T-helper 2 cell treated with Interferon-gamma antibody and Interleukin-4, amounts not matched to agents 5 μg/mL and 100 μg/mL, for 36 hours (primary cell): ENCODE results near the gene RPL39L.

Experiments used
- DNase-seq: peaks from one replicate; pipeline ENCODE4 v3.0.0; 2021; ENCODE audit warnings: low spot score
- H3K27ac Mint-ChIP-seq: one replicate; pipeline ENCODE4 v1.8.0; 2021; ENCODE audit warnings: mild to moderate bottlenecking, mixed read lengths
- H3K27me3 Mint-ChIP-seq: one replicate; pipeline ENCODE4 v1.8.0; 2021; ENCODE audit warnings: low read depth, mixed read lengths
- H3K36me3 Mint-ChIP-seq: one replicate; pipeline ENCODE4 v1.8.0; 2021; ENCODE audit warnings: low read depth, mixed read lengths
- H3K4me1 Mint-ChIP-seq: one replicate; pipeline ENCODE4 v1.8.0; 2021; ENCODE audit warnings: low read depth, mixed read lengths
- H3K4me3 Mint-ChIP-seq: one replicate; pipeline ENCODE4 v1.8.0; 2022; ENCODE audit warnings: mild to moderate bottlenecking, moderate library complexity, mixed read lengths
- H3K9me3 Mint-ChIP-seq: one replicate; pipeline ENCODE4 v1.8.0; 2021; ENCODE audit warnings: mixed read lengths

RPL39L gene

DNA sequence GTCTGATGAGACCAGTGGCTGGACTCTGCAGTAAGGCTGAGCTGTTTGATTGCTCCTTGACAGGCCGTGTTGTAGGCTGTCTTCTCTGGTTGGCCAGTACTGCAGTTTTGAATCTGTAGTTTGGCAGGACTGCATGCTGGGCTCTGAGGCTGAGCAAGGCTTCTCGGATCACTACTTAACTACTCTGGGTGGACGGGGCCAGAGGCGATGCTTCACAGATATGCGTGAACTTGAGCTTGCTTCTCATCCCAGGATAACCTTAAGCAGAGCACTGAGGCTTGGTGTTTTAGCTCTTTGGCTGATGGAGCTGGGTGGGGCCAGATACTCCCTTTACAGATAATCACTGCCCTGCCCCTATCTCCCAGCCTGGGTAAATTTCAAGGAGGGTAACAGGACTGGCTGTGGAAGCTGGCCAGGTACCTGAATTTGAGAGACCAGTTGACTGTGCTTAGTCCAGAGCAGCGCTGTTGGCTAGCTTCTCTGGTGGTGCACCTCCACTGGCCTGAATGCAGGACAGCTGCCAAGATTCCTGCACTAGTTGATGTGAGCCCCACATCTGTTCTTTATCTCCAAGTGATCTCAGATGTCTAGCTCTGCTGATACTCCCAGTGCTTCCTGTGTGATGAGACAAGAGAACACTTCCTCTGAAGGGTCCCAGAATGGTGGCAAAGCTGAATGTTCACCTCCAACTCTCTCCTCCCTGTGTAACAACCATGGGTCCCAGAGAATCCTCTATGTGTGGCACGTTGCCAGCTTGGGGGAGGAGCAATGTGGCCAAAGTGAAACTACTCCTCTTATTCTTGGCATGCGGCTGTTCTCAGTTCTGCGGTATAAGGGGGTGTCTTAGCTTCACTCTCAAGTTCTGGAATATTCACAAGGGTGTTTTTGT, 37.9 kb downstream of the RPL39L start:
- DNase-seq: peak; percentile 39
- peak overlapping the region; percentile 62 for H3K27ac Mint-ChIP-seq
- peak overlapping the region; percentile 62 for H3K4me3 Mint-ChIP-seq
- peaks cover 43% of the 10 kb centered on the region for H3K4me1 Mint-ChIP-seq
- peaks cover 29% of the 10 kb centered on the region for H3K9me3 Mint-ChIP-seq
- peaks cover 16% of the 10 kb centered on the region for H3K36me3 Mint-ChIP-seq
- H3K27me3 Mint-ChIP-seq: no peaks in the 10 kb centered on the region

GRCh38 chr3:187098923-187099512, 40.3 kb downstream of the RPL39L start:
- Mint-ChIP-seq H3K27ac (no peak overlapping the region), H3K9me3 (peaks cover 41% of the 10 kb centered on the region), H3K27me3 (no peaks in the 10 kb centered on the region), H3K4me1 (peaks cover 42% of the 10 kb centered on the region), H3K36me3 (peaks cover 23% of the 10 kb centered on the region), H3K4me3 (no peak overlapping the region)
- DNase-seq: no peak

- DNase-seq: no peak
- no peak overlapping the region for H3K4me3 Mint-ChIP-seq
- H3K27ac Mint-ChIP-seq: no peak overlapping the region
- H3K4me1 Mint-ChIP-seq: peaks cover 14% of the 10 kb centered on the region
- H3K27me3 Mint-ChIP-seq: no peaks in the 10 kb centered on the region
- peaks cover 54% of the 10 kb centered on the region for H3K9me3 Mint-ChIP-seq
- peaks cover 31% of the 10 kb centered on the region for H3K36me3 Mint-ChIP-seq
Observed at GRCh38 chr3:187093320-187093719, 46.0 kb downstream of the RPL39L start.

DNA sequence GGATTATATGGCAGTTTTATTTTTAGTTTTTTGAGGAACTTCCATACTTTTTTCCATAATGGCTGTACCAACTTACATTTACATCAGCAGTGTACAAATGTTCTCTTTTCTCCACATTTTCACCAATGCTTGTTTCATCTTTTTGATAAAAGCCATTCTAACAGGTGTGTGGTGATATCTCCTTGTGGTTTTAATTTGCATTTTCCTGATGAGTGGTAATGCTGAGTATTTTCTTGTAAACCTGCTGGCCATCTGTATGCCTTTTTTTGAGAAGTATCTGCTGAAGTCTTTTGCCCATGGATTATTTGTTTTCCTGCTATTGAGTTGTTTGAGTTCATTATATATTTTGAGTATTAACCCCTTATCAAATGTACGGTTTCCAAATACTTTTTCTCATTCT, 50.6 kb downstream of the RPL39L start:
- Mint-ChIP-seq H3K27me3 (no peaks in the 10 kb centered on the region), H3K4me1 (peaks cover 8% of the 10 kb centered on the region), H3K27ac (no peak overlapping the region), H3K9me3 (peaks cover 33% of the 10 kb centered on the region), H3K4me3 (no peak overlapping the region), H3K36me3 (peaks cover 14% of the 10 kb centered on the region)
- no peak for DNase-seq

DNA sequence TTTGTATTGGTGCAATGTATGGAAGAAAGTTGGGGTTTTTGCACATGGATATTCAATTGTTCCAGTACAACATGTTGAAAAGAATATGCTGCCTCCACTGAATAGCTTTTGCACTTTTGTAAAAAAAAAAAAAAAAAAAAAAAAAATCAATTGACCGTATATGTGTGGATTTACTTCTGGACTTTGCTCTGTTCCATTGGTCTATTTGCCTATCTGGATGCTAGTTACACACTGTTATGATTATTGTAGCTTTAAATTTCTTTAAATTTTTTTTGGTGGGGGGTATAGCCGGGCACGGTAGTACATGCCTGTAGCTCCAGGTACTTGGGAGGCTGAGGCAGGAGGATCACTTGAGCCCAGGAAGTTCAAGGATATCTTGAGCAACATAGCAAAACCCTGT, 52.5 kb downstream of the RPL39L start:
- H3K27ac Mint-ChIP-seq: no peak overlapping the region
- no peaks in the 10 kb centered on the region for H3K27me3 Mint-ChIP-seq

GRCh38 chr3:187085933-187086332, 53.4 kb downstream of the RPL39L start:
- Mint-ChIP-seq H3K27me3 (no peaks in the 10 kb centered on the region), H3K36me3 (peaks cover 12% of the 10 kb centered on the region), H3K27ac (no peak overlapping the region), H3K9me3 (peaks cover 29% of the 10 kb centered on the region), H3K4me1 (peaks cover 8% of the 10 kb centered on the region), H3K4me3 (no peak overlapping the region)
- DNase-seq: no peak

More for the DNA sequence above, 52.5 kb downstream of the RPL39L start:
- Mint-ChIP-seq H3K4me3 (no peak overlapping the region), H3K9me3 (peaks cover 29% of the 10 kb centered on the region), H3K36me3 (peaks cover 10% of the 10 kb centered on the region), H3K4me1 (peaks cover 8% of the 10 kb centered on the region)
- no peak for DNase-seq

DNA sequence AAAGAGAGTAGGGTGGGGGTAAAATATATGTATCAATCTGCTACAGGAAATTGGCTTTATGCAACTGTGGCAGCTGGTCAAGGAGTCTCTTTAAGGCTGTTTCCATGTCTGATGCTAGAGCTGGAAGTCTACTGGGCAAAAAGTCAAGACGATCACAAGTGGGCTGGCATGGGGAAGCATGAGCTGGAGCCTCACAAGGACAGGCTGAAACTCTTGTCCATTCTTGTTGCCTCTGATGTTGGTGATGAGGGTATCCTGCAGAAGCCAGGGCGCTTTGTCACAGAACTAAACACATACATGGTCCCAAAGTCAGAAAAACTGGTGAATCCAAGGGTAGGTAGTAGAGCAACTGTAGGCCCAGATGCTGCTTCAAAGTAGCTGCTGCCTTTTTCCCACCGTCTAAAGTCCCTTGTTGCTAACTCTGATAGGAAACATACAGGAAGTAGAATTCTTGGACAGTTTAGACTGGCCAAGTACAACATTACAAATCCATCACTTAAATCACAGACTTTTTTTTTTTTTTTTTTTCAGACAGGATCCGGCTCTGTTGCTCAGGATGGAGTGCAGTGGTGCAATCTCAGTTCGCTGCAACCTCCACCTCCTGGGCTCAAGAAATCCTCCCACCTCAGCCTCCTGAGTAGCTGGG, 54.2 kb downstream of the RPL39L start:
- Mint-ChIP-seq H3K9me3 (peaks cover 29% of the 10 kb centered on the region), H3K36me3 (peaks cover 13% of the 10 kb centered on the region), H3K4me3 (no peak overlapping the region), H3K4me1 (peaks cover 8% of the 10 kb centered on the region), H3K27me3 (no peaks in the 10 kb centered on the region), H3K27ac (no peak overlapping the region)
- no peak for DNase-seq

DNA sequence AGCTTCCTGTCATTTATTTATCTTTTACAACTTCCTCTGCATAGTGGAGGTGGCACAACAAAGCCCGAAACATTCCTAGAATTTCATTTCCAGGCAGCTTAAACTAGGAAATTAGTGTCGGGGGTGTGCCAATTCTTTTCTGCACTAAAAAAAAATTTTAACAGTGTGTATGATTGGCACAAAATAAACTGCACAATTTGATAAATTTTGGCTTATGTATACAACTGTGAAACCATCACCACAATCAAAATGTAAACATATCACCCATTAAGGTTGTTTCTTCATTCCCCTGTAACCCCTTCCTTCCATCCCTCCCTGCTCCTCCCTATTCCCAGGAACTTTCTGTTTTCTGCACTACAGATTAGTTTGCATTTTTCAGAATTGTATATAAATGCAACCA, 54.7 kb downstream of the RPL39L start:
- Mint-ChIP-seq H3K27me3 (no peaks in the 10 kb centered on the region), H3K27ac (no peak overlapping the region), H3K36me3 (peaks cover 13% of the 10 kb centered on the region)

DNA sequence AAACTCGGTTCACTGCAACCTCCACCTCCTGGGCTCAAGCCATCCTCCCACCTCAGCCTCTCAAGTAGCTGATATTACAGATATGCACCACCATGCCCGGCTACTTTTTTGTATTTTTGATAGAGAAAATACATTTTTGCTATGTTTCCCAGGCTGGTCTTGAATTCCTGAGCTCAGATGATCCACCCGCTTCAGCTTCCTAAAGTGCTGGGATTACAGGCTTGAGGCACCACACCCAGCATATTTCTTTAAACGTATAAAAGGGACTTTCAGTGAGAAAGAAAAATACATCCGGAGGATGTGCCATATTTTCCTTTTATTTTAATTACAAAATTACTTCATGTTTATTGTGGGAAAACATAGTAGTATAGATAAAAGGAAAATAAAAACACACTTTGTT, 55.2 kb downstream of the RPL39L start:
- H3K9me3 Mint-ChIP-seq: peaks cover 20% of the 10 kb centered on the region
- no peaks in the 10 kb centered on the region for H3K27me3 Mint-ChIP-seq
- no peak overlapping the region for H3K4me3 Mint-ChIP-seq
- H3K27ac Mint-ChIP-seq: no peak overlapping the region
- no peak for DNase-seq
- H3K36me3 Mint-ChIP-seq: peaks cover 12% of the 10 kb centered on the region
- peaks cover 8% of the 10 kb centered on the region for H3K4me1 Mint-ChIP-seq

More for the DNA sequence above, 54.7 kb downstream of the RPL39L start:
- H3K9me3 Mint-ChIP-seq: peaks cover 25% of the 10 kb centered on the region
- no peak overlapping the region for H3K4me3 Mint-ChIP-seq
- peaks cover 8% of the 10 kb centered on the region for H3K4me1 Mint-ChIP-seq
- no peak for DNase-seq

DNA sequence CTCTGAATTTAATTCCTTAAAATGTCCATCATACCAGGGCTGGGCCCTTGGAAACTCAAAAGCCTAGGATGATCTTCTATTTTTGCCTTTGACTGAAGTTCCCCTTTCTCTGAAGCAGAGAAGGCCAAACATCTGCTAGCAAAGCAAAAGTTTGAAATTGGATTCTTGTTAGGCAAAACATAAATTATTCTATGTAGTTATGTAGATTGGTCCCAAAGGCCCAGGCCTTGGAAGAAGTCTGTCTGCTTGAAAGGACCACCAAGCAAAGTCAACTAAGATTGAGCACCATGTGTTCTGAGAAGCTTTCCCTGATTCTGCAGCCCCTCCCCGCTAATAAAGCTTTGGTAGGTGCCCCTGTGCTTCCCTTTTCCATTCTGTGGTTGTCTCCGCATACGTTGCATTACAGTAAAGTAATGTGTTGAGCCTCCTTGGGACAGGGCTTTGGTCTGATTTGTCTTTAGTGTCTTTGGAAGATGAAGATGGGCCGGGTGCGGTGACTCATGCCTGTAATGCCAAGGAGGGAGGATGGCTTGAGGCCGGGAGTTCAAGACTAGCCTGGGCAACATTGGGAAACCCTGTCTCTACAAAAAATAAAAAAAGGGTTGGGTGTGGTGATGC, 56.4 kb downstream of the RPL39L start:
- no peak for DNase-seq
- Mint-ChIP-seq H3K4me3 (no peak overlapping the region), H3K36me3 (peaks cover 16% of the 10 kb centered on the region), H3K4me1 (peaks cover 6% of the 10 kb centered on the region), H3K27me3 (no peaks in the 10 kb centered on the region), H3K9me3 (peaks cover 9% of the 10 kb centered on the region), H3K27ac (no peak overlapping the region)

DNA sequence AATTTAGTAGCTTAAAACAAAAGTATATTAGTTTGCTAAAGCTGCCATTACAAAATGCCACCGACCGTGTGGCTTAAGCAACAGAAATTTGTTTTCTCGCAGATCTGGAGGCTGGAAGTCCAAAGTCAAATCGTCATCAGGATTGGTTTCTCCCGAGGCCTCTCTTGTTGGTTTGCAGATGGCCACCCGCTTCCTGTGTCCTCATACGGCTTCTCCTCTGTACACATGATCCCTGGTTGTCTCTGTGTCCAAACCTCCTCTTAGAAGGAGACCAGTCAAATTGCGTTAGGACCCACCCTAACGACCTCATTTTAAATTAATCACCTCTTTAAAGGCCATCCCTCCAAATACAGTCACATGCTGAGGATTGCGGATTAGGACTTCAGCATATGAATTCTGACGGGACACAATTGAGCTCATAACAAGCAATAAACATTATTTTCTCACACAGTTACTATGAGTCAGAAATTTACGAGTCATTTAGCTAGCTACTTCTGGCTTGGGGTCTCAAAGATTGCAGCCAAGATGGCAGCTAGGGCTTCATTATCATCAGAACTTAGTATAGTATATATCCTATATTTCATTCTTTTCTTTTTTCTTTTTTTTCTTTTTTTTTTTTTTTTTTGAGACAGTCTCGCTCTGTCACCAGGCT, 58.4 kb downstream of the RPL39L start:
- DNase-seq: no peak
- Mint-ChIP-seq H3K9me3 (no peaks in the 10 kb centered on the region), H3K27me3 (no peaks in the 10 kb centered on the region), H3K36me3 (peaks cover 27% of the 10 kb centered on the region), H3K27ac (no peak overlapping the region), H3K4me1 (peaks cover 6% of the 10 kb centered on the region), H3K4me3 (no peak overlapping the region)

DNA sequence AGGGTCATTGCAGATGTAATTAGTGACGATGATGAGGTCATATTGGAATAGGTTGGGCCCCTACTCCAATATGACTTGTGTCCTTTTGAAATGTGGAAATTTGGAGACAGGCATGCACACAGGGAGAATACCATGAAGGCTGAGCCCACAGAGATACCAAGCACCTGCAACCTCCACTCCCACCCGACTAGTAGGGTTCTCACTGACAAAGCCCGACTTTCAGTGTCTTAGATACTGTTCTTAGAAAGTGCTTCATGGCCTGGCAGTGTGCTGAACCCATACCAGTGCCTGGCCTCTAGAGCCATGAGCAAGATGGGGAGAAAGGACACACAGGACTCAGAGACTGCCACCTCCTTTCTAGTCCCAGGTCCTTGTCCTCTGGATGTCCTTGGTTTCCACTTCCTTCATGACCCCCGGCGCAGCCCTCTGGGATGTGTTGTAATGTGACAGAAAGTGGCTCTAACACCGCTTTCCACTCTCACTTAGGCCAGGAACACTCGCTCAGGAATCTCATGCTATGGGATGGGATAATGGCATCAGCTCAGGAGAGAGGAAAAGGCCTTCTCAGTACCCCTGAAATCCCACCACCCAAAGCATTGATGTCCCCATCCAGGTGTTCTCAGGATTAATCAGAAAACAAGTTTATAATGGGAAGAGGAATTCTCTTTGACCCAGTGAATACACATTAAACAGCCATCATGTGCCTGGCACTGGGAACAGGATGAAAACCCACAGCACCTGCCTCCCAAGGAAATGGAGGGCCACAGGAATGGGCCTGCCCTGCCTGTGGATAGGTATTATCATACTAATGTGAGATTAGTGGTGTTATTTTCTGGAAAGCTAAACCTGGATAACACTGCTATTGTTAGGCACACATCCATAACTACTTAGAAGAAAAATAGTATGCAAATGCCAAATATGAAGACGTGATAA, 59.9 kb downstream of the RPL39L start:
- peaks cover under 1% of the 10 kb centered on the region for H3K4me1 Mint-ChIP-seq
- no peaks in the 10 kb centered on the region for H3K27me3 Mint-ChIP-seq
- DNase-seq: no peak
- H3K9me3 Mint-ChIP-seq: no peaks in the 10 kb centered on the region
- no peak overlapping the region for H3K27ac Mint-ChIP-seq
- no peak overlapping the region for H3K4me3 Mint-ChIP-seq
- H3K36me3 Mint-ChIP-seq: peaks cover 40% of the 10 kb centered on the region

DNA sequence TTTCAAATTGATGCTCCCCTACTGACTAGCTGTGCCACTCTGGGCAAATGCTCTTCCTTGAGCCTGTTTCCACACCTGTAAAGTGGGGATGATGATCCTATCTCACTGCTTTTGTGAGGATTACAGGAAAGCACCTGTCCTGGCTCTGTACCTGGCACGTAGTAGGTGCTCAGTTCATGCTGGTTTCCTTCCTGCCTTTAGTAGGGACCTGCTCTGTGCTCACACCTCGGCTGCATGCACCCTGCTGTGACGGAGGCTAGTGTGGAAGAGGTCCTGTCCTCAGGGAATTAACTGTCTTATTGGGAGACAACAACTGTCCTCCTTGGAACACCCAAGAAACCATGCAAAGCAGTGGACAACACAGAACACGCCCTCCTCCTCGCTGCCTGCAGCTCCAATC, 61.8 kb downstream of the RPL39L start:
- Mint-ChIP-seq H3K4me3 (no peak overlapping the region), H3K27me3 (no peaks in the 10 kb centered on the region), H3K4me1 (no peaks in the 10 kb centered on the region), H3K36me3 (peaks cover 54% of the 10 kb centered on the region), H3K9me3 (no peaks in the 10 kb centered on the region), H3K27ac (no peak overlapping the region)
- DNase-seq: no peak
